CD4-positive, alpha-beta T cell (primary cell): ENCODE data around the gene PRR3. TPM values are rescaled to one million over a fixed set of nuclear protein-coding genes. Genes with fewer than 3 reads are reported as not detected.
A peak's percentile ranks its signal among the peaks of the same experiment; 100 is the strongest.

ENCODE experiments used
- ATAC-seq: fragments of 200-7000 bp; cut with Tn5 transposase; one replicate; pipeline ENCODE4 v1.10.0; 2022; ENCODE audit warnings: mild to moderate bottlenecking; ENCODE audit not compliant: poor library complexity
- CTCF ChIA-PET: fragments of 350-600 bp; sonication (Branson Sonifier 250); formaldehyde crosslinking; loops from one replicate; lab custom pipeline; 2021; ENCODE audit warnings: antibody characterized with exemption, inconsistent platforms; lab: Charles Lee
- POLR2A ChIA-PET: fragments of 350-600 bp; sonication (Branson Sonifier 250); formaldehyde crosslinking; loops from one replicate; lab custom pipeline; 2021; ENCODE audit warnings: antibody characterized with exemption, inconsistent platforms; lab: Charles Lee
- DNase-seq, 14 experiments: peaks; one replicate each; pipeline ENCODE4 v3.0.0-alpha.2; 2013 to 2020; ENCODE audit warnings: mixed read lengths in 2 of 14
- H3K27ac ChIP-seq, 2 donors: one replicate each; pipeline versions ENCODE4 v1.5.1 to v1.7.0; 2013; ENCODE audit warnings: low read length in 2 of 2, low read depth in 1 of 2, mild to moderate bottlenecking in 1 of 2
- H3K27me3 ChIP-seq, 2 experiments: 1 replicate in 1 of 2; 2 replicates in 1 of 2; pipeline versions ENCODE4 v1.6.1 to v1.7.0; 2013; ENCODE audit warnings: low read length in 2 of 2, control low read depth in 1 of 2, mild to moderate bottlenecking in 1 of 2, moderate library complexity in 1 of 2; ENCODE audit not compliant: insufficient read depth in 2 of 2, control insufficient read depth in 1 of 2
- H3K36me3 ChIP-seq: one replicate; pipeline ENCODE4 v1.6.1; 2013; ENCODE audit warnings: low read length, control low read depth; ENCODE audit not compliant: insufficient read depth
- H3K4me1 ChIP-seq: one replicate; pipeline ENCODE4 v1.6.1; 2013; ENCODE audit warnings: low read length, control low read depth; ENCODE audit not compliant: insufficient read depth
- H3K4me3 ChIP-seq: one replicate; pipeline ENCODE4 v1.5.1; 2013; ENCODE audit warnings: mild to moderate bottlenecking, low read length, moderate library complexity
- H3K9me3 ChIP-seq, 2 experiments: 1 replicate in 1 of 2; 2 replicates in 1 of 2; pipeline versions ENCODE4 v1.6.1 to v1.7.0; 2013; ENCODE audit warnings: low read length in 2 of 2, mild to moderate bottlenecking in 2 of 2, control low read depth in 1 of 2, moderate library complexity in 1 of 2; ENCODE audit not compliant: control insufficient read depth in 1 of 2, insufficient read depth in 1 of 2
- H3K27ac Mint-ChIP-seq: one replicate; pipeline ENCODE4 v1.8.0; 2020; ENCODE audit warnings: mixed read lengths
- H3K27me3 Mint-ChIP-seq: one replicate; pipeline ENCODE4 v1.8.0; 2021; ENCODE audit warnings: mixed read lengths
- H3K36me3 Mint-ChIP-seq: one replicate; pipeline ENCODE4 v1.8.0; 2021; ENCODE audit warnings: low read depth, mixed read lengths
- H3K4me1 Mint-ChIP-seq: one replicate; pipeline ENCODE4 v1.8.0; 2021; ENCODE audit warnings: low read depth, mixed read lengths
- H3K4me3 Mint-ChIP-seq: one replicate; pipeline ENCODE4 v1.8.0; 2020; ENCODE audit warnings: mild to moderate bottlenecking, mixed read lengths
- H3K9me3 Mint-ChIP-seq: one replicate; pipeline ENCODE4 v1.8.0; 2020; ENCODE audit warnings: mixed read lengths
- CTCF ChIP-seq: fragments of 200-600 bp; IDR thresholded peaks from one replicate; pipeline ENCODE4 v1.8.0; 2022; ENCODE audit warnings: antibody characterized with exemption, mild to moderate bottlenecking
- intact Hi-C, 2 experiments: fragments of 100-400 bp; cut with DNase I in 1 of 2; cut with micrococcal nuclease in 1 of 2; formaldehyde crosslinking; loops; one replicate each; pipeline versions ENCODE4 v1.15.1 to v1.9.0; 2023 to 2025; cut with DNase I, micrococcal nuclease
- total RNA-seq, 174 experiments: library from RNA in 2 of 174; stranded (reverse) in 2 of 174; gene quantifications; one replicate each; pipeline ENCODE4 v1.2.3 and lab custom pipeline; 2021 to 2026

The PRR3 gene
- total RNA-seq, 2 experiments from 2014 or later = 10.3 to 13.2 TPM

GRCh38 chr6:30568245-30568644, 11.2 kb downstream of the PRR3 start:
- H3K4me1 ChIP-seq = peaks cover 27% of the 10 kb centered on the region
- peaks cover 39% of the 10 kb centered on the region for H3K4me1 Mint-ChIP-seq
- no peaks in the 10 kb centered on the region for H3K27me3 Mint-ChIP-seq

GRCh38 chr6:30570263-30570662, 13.2 kb downstream of the PRR3 start:
- H3K27me3 Mint-ChIP-seq = no peaks in the 10 kb centered on the region
- CTCF ChIA-PET = interaction anchor here (1.0 to 2.3 kb wide), 11 partner anchors 26 to 152 kb away, joined by 3 to 17 read pairs (median 5); partner anchors contain the start of gene ATAT1
- Histone ChIP-seq H3K4me3 (peak overlapping the region; percentile 82), H3K27me3 (no peaks in the 10 kb centered on the region), H3K9me3 (no peaks in the 10 kb centered on the region), H3K4me1 (peaks cover 41% of the 10 kb centered on the region), H3K36me3 (peaks cover 5% of the 10 kb centered on the region), H3K27ac (no peak overlapping the region)
- ATAC-seq = no peak
- DNase-seq = no peak
- intact Hi-C loops = loop anchor here in 1 of 2 experiments (5.0 to 10.0 kb wide), 3 partner anchors 152 to 1092 kb away; partner anchors contain the start of genes C6orf47, GPANK1, TRIM26 and TUBB
- H3K36me3 Mint-ChIP-seq = peaks cover 40% of the 10 kb centered on the region
- no peaks in the 10 kb centered on the region for H3K9me3 Mint-ChIP-seq
- H3K4me1 Mint-ChIP-seq = peaks cover 56% of the 10 kb centered on the region
- TF ChIP-seq CTCF = no peak
- H3K27ac Mint-ChIP-seq = peak overlapping the region; percentile 98
- H3K4me3 Mint-ChIP-seq = peak overlapping the region; percentile 100
- POLR2A ChIA-PET = interaction anchor here (0.8 to 3.2 kb wide), 18 partner anchors 9 to 510 kb away, joined by 3 to 106 read pairs (median 7); partner anchors contain the start of genes GNL1, MDC1, MRPS18B and PPP1R10

More at GRCh38 chr6:30568245-30568644, 11.2 kb downstream of the PRR3 start:
- intact Hi-C loops = no loop called here
- ChIA-PET CTCF (no interaction called here), POLR2A (interaction anchor here (3.6 kb wide), 1 partner anchor 46 kb away, joined by 16 read pairs; no protein-coding TSS in a partner anchor)
- Histone ChIP-seq H3K27ac (no peak overlapping the region), H3K4me3 (no peak overlapping the region), H3K27me3 (no peaks in the 10 kb centered on the region), H3K9me3 (no peaks in the 10 kb centered on the region), H3K36me3 (peaks cover 2% of the 10 kb centered on the region)
- Mint-ChIP-seq H3K9me3 (no peaks in the 10 kb centered on the region), H3K4me3 (peak overlapping the region; percentile 66), H3K36me3 (peaks cover 34% of the 10 kb centered on the region), H3K27ac (peak overlapping the region; percentile 58)
- ATAC-seq (no peak), DNase-seq (peak in 3 of 14 experiments; percentile 39 to 56 (median 54))
- TF ChIP-seq CTCF = no peak

- H3K4me3 ChIP-seq = peak overlapping the region; percentile 82
- peak overlapping the region; percentile 87 to 94 for H3K27ac ChIP-seq
- ATAC-seq (peak; percentile 31), DNase-seq (no peak)
- H3K27me3 ChIP-seq = no peaks in the 10 kb centered on the region
- peaks cover 45% of the 10 kb centered on the region for H3K4me1 ChIP-seq
- peaks cover 8% of the 10 kb centered on the region for H3K36me3 ChIP-seq
- no peak for TF ChIP-seq CTCF
- H3K9me3 ChIP-seq = no peaks in the 10 kb centered on the region
- Mint-ChIP-seq H3K36me3 (peaks cover 40% of the 10 kb centered on the region), H3K9me3 (no peaks in the 10 kb centered on the region), H3K27me3 (no peaks in the 10 kb centered on the region), H3K27ac (peak overlapping the region; percentile 98), H3K4me1 (peaks cover 56% of the 10 kb centered on the region), H3K4me3 (peak overlapping the region; percentile 100)
- intact Hi-C loops = loop anchor here (1.0 to 10.0 kb wide), 8 partner anchors 13 to 1092 kb away; partner anchors contain the start of genes C6orf47 (in 1 of the 2), GNL1 (in 1 of the 2), GPANK1 (in 1 of the 2) and PRR3 (in 1 of the 2)
- CTCF ChIA-PET = interaction anchor here (0.9 to 2.3 kb wide), 12 partner anchors 26 to 152 kb away, joined by 3 to 17 read pairs (median 4); partner anchors contain the start of gene ATAT1
- POLR2A ChIA-PET = interaction anchor here (0.8 to 3.2 kb wide), 27 partner anchors 9 to 588 kb away, joined by 3 to 106 read pairs (median 5); partner anchors contain the start of genes GNL1, MDC1, MRPS18B and PPP1R10
Measured at GRCh38 chr6:30570740-30571074, 13.6 kb downstream of the PRR3 start.
